NCI-H510A (cell line): ENCODE data around the gene SLC9A6.
"Not testable (repeated sequence)": the region's sequence is repeated elsewhere in the genome, so short reads cannot be mapped to it uniquely, and the experiment has no call there.

Source experiments
- DNase-seq: peaks from one replicate; lab custom pipeline; 2025; lab: John Stamatoyannopoulos, UW

Gene SLC9A6

GRCh38 chrX:136063340-136064079, 78.3 kb downstream of the SLC9A6 start:
- no peak for DNase-seq

DNA sequence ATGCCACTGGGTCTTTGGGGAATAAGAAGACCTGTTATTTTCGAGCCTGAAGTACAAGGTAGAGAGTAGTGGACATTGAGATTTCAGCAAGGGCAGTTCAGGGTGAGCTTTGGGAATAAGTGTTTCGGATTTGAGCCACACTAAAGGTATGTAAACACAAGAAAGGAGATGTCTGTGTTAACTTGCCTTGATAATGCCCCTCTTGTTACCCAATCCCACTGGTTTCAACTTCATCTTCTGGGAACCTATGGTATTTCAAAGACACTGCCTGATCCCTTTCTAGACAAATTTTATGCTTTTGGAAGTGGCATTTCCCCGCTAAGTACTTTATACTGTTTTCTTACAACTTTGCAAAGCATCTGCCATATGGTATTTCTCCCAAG, 79.4 kb downstream of the SLC9A6 start:
- no peak for DNase-seq

- no peak for DNase-seq
These were observed 79.9 kb downstream of the SLC9A6 start for GRCh38 chrX:136065044-136065671.

- no peak for DNase-seq
These were observed 81.9 kb downstream of the SLC9A6 start for GRCh38 chrX:136067097-136067496.

GRCh38 chrX:136067966-136068365, 82.7 kb downstream of the SLC9A6 start:
- DNase-seq = no peak

DNA sequence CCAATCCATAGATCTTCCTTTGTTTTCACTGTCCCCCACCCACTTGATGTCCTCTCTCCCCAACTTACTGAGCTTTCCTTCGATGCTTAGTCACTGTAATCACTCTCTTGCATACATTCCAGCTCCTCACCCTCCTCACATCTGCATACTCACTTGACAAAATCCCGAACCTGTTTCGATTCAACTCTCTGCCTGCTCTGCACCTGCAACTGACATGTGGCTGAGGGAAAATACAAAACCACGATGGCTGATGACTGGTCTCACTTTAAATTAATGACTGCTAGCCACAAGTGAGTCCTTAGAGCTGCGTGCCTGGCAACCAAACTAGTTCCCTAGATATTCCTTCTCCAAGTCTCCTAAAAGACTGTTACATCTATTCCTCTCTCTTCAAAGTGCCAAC, 91.7 kb downstream of the SLC9A6 start:
- DNase-seq = no peak

DNA sequence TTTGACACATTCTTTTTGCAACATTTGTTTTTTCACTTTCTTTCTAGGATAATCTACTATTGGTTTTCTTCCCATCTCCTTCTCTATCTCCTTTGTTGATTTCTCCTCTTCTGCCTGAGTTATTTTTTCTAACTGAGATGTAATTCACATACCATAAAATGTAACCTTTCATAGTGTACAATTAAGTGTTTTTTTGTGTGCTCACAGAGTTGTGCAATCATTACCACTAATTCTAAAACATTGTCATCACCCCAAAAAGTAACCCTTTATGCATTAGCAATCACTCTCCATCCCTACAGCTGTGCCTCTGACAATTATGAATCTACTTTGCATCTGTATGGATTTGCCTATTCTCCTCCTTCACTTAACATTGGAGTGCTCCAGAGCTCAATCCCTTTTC, 95.5 kb downstream of the SLC9A6 start:
- no peak for DNase-seq

DNA sequence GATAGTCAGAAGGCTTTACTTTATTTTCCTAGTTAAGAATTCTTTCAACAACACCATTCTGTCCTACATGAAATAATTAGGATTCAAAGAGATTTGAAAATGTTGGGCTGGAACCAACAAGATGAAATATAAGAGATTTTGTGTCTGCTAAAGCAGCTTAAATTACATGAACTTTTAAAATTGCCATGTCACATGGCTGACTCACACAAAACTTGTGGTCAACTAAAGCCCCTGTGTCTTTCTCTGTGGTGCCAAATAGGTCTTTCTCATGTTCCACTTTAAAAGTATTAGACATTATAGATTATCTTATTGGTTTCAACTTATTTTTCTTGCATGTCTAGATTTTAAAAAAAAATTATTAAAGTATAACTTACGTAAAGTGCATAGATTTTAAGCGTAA, 101.3 kb downstream of the SLC9A6 start:
- DNase-seq = no peak

DNA sequence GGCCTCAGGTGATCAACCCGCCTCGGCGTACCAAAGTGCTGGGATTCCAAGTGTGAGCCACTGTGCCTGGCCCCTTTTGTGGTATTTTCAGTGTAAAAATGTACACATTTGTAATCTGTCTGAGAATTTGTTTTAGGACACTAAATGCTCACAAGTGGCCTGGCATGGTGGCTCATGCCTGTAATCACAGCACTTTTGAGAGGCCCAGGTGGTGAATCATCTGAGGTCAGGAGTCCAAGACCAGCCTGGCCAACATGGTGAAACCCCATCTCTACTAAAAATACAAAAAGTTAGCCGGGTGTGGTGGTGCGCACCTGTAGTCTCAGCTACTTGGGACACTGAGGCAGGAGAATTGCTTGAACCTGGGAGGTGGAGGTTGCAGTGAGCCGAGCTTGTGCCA, 106.7 kb downstream of the SLC9A6 start:
- not testable (repeated sequence) for DNase-seq

DNA sequence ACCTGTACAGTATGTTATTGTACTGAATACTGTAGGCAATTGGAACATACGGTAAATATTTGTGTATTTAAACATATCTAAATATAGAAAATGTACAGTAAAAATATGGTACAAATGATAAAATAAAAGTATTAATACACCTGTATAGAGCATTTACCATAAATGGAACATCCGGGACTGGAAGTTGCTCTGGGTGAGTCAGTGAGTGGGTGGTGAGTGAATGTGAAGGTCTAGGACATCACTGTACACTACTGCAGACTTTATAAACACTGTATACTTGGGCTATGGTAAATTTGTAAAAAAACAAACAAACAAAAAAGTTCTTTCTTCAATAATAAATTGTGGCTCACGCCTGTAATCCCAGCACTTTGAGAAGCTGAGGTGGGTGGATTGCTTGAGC, 109.7 kb downstream of the SLC9A6 start:
- no peak for DNase-seq
